HG02763 (cell line): ENCODE measurements around the gene AKAP6.
"Not testable (repeated sequence)": the region's sequence is repeated elsewhere in the genome, so short reads cannot be mapped to it uniquely, and the experiment has no call there.

Experiments
- ATAC-seq: cut with Tn5 transposase; IDR thresholded peaks from one replicate; pipeline ENCODE4 v1.9.1; 2021; ENCODE audit warnings: mild to moderate bottlenecking, moderate library complexity; ENCODE audit not compliant: unreplicated experiment

The AKAP6 gene

DNA sequence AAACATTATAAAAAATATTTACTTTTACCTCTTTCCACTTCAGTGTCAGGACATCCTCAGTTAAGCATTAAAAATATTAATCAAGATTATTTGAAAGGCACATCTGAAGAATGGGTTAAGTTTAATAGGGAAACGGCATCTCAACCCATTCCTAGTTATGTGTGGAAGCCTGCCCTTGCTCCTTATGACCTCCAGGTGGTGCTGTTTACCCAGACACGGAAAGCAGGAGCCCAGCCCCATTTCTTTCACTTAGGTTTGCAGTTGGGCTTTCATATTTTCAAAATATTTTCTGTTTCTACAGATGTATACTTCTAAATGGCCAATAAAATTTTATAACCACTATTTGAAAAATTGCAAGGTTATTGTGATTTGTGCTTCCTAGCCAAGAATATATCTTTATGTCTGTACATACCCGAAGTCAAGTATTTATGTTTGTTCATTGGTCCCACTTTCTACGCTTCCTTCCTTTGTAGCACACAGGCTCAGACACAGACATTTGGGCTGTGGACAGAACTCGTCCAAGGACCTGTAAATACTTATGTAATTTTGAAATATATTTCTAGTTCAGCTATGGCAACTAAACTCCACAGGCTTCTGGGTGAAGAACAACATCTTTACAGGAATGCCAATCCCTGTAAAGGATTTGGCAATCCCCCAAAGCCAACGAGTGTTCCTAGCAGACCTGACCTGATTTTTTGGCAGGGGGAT, 247.1 kb downstream of the AKAP6 start:
- ATAC-seq: peak; percentile 54

DNA sequence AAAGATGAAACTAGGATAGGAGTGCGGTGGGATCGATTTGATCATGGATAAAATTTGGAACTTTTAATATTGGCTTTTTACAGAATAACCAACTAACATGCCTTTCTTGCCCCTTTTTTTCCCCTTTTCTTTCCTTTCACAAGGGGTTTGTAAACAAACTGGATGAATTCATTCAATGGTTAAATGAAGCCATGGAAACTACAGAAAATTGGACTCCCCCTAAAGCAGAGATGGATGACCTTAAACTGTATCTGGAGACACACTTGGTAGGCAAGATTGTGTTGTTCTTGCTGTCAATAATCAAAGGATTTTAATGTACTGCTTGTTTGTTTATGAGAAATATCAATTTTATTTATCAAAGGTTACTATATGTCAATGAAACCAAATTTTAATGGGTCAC, 247.9 kb downstream of the AKAP6 start:
- ATAC-seq: no peak

DNA sequence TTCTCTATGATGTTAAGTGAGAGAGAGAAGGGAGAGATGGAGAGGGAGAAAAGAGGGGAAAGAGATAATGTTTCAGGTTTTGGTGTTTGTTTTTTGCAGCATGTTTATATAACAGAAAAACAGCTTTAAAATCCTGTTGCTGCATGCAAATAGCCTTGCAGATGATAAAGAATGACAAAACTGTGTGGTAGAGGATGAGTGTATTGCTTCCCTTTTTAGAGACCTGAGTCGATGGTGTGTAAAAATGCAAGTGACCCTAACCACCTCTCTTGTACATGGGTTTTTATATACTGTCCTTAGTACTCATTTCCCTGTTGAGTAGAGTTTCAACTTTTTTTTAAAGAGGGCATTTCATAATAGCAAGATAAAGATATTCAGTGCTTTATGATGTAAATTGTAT, 249.1 kb downstream of the AKAP6 start:
- peak; percentile 69 for ATAC-seq

DNA sequence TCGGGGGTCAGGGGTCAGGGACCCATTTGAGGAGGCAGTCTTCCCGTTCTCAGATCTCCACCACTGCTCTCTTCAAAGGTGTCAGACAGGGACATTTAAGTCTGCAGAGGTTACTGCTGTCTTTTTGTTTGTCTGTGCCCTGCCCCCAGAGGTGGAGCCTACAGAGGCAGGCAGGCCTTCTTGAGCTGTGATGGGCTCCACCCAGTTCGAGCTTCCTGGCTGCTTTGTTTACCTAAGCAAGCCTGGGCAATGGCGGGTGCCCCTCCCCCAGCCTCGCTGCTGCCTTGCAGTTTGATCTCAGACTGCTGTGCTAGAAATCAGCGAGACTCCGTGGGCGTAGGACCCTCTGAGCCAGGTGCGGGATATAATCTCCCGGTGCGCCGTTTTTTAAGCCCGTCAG, 254.3 kb downstream of the AKAP6 start:
- ATAC-seq: not testable (repeated sequence)

DNA sequence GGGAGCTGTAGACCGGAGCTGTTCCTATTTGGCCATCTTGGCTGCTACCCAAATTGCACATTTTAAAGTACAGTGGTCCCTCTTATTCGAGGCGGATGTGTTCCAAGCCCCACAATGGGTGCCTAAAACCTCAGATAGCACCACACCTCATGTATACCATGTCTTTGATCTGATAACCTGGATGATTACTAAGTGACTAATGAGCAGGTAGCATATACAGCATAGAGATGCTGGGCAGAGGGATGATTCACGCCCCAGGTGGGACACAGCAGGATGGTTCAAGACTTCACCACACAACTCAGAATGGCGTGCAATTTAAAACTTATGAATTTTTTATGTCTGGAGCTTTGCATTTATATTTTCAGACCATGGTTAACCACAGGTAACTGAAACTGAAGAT, 255.0 kb downstream of the AKAP6 start:
- ATAC-seq: no peak

DNA sequence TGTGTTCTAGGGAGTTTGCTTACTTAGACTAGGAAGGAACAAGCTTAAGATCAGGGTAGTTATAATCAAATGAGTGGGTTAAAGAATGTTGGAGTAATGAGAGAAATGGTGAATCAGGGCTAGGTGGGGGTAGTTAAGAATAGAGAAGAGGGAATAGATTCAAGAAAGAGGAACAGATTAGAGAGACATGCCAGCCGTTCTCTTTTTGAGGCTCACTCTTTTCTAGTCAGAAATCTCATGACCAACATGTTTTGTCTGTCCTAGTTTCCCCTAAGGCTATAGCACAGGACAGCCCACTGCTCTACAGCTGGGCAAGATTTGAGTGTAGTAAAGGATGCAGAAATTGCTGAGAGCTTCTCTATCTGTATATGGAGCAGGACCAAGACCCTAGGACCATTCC, 258.4 kb downstream of the AKAP6 start:
- no peak for ATAC-seq

DNA sequence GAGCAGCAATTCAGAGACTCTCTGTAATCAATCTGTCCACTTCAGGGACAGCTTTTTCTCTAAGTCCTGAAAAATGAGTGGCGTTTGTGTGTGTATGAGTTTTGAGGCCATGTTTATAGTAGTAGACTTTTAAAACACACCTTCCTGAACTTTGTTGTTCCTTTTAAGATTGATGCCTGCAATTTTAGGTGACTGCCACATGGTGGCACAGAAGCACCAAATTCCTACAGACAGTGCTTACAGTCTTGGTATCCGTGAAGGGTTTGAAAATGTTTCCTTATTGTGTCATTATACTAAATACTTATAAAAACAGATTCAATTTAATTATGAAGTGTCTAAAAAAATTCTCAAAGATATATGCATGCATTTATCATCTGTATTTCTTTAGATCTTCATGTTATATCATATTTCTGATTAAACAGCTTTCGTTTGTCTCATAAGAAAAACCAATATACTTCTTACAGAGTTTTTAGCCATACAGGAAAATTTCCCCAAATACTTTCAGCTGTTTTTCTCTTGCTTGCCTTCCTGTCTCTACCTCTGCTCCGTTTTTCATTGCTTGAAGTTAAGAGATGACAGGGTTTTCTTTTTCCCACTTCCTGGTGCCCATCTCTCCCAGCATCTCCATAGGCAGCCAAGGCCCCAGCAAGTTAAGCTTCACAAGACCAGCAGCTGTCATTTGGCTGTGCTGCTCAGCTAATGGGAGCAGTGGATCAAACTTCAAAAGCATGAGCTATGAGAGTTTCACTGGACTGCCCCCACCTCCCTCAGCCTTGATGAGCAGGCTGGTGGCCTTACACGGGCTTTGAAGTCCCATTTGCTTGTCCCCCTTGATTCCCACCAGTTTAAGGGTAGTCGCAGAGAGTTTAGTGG, 259.6 kb downstream of the AKAP6 start:
- ATAC-seq: no peak

DNA sequence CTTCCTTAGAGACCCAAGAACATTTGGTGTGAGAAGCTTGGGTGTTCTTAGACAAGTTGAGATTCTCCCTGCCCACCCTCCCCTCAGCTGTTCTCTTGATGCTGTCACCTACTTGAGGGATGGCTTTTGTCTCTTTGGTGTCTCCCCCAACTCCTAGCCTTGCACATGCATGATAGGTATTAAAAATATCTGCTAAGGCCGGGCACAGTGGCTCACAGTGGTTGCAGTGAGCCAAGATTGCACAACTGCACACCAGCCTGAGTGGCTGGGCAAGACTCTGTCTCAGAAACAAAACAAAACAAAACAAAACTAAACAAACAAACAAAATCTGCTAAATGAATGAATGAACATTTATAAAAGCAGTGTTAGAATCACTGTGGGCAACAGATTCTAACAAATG, 261.1 kb downstream of the AKAP6 start:
- no peak for ATAC-seq

DNA sequence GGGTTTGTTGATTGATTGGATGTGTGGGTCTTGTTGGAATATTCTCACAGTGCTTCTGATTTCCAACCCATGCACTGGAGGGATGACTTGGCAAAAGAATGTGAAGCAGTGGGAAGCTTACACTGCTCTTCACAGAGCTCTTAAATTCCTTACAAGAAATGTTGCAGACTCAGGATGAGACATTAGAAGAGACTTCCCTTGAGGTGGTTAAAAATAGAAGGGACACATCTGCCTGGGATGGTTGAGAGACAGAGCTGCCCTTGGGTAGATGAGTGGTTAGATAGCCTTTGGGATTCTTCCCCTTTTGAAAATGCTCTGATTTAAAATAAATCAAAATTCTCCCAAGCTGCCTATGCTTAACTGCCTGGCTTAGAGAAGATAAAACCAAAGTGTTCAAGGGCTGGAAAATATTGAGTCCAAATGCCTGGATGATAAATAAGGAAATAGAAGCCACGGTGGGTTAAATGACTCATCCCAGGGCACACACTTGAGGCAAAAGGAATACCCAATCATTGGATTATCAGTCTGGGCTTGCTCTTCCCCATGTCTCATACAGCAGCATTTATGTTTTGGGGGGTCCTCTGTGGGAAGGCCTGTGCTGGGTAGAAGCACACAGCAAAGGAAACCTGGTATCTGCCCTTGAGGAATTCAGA, 264.3 kb downstream of the AKAP6 start:
- ATAC-seq: no peak

DNA sequence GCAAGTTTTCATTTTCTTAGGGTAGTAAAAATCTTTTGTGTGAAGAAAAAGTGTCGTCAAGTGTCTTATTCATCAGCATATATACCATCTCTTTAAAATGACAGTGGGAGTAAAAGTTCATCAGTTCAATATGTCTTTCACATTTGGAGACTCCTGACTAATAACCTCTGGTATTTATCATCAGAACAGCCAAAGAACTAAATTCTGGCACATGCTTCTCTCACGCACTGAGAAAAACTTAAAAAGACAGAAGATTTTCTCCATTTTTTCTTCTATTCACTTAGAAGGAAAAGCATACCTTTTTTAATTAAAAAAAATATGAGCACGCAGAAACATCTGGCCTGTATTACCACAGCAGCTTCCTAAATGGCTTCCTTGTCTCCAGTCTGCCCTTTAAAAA, 265.7 kb downstream of the AKAP6 start:
- no peak for ATAC-seq

DNA sequence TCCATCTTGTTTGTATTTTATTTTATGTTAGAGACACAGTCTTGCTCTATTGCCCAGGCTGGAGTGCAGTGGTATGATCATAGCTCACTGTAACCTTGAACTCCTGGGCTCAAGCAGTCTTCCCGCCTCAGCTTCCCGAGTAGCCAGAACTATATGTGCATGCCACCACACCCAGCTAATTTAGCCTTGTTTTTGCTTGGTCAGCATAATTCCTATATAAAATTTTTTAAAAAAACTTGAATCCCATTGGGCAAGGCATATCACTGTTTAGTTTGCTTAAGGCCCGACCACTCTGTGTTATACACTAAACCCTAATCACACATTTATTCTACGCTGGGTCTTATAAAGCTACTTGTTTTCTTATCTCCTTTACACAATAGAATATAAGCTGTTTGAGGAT, 266.4 kb downstream of the AKAP6 start:
- no peak for ATAC-seq

DNA sequence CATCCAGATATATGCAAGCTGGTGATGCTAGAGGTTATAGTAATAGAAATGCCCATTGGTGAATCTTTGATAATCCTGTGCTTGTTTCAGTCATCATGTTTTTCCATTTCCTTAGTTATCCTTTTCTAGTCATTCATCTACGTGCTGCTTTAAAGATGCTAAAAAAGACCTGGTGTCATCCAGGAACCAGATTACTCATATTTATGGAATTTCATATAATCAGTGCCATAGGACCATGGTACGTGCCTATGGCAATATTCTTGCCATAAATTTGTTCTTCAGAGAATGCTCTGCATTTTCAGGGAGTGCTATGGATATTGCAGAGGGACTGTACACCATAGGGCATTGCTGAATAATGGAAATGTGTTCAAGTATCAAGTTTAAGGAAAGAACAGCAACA, 267.3 kb downstream of the AKAP6 start:
- no peak for ATAC-seq

DNA sequence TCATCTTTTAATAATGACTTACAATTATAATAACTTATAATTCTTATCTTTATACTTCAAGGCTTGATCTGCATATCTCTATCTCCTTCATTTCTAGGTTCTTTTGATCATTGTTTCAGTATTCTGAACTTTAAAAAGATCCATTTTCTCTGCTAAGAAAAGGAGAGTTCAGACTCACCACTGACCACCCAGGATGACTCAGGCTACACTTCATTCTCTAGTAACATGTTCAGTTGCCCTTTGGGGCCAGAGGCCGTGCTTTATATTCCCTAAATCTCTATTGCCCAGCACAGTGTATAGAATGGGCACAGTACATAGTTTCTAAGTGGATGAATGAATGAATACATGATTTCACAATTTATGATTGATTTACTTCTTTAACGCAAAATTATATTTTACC, 268.7 kb downstream of the AKAP6 start:
- no peak for ATAC-seq

DNA sequence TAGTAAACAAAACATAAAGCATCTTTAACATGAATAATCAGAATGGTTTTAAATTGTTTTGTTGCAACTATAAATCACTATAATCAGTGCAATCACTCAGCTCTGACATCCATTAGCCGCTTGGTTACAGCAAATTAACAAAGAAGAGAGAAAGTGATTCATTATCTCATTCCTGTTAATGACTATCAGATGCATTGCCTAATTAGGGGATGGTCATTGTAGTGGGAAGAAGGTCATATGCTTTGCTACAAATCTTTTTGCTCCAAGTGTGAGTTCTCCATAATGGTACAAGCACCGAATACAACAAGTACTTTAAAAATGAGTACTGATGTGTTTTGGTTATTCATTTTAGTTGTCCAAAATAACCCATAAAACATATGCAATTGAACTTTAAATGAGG, 272.0 kb downstream of the AKAP6 start:
- ATAC-seq: no peak

DNA sequence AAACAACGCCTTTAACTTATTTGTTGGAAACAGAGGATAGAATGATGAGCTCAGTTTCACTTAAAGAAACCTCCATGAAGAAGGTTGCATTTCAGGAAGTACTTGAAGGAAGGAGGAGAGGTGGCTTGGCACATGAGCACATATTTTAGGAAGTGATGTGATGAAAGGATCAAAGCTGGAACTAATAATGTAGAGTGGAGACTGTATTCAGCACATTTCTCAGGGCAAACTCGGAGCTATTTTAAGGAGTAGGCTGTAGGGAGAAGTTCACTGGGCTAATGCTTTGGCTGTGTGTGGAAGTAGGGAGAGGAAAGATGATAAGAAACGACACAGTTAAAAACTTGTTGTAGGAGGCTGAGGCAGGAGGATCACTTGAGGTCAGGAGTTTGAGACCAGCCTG, 272.8 kb downstream of the AKAP6 start:
- no peak for ATAC-seq

DNA sequence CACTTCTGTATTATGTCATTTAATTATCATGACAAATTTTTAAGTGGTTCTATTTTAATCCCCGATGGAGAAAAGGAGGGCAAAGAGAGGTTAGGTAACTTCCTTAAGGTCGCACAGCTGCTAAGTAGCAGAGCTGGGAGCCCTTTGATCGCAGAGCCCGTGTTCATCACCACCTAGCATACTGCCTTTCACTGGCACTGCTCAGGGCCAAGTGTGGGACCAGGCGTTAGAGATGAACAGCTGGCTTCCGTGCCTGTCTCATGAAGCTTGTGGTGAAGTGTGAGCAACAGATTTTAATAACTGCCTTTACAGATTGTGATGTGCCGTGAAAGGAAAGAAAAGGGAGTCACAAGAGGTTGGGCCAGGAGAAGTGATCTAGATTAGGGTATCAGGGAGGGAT, 273.6 kb downstream of the AKAP6 start:
- no peak for ATAC-seq

DNA sequence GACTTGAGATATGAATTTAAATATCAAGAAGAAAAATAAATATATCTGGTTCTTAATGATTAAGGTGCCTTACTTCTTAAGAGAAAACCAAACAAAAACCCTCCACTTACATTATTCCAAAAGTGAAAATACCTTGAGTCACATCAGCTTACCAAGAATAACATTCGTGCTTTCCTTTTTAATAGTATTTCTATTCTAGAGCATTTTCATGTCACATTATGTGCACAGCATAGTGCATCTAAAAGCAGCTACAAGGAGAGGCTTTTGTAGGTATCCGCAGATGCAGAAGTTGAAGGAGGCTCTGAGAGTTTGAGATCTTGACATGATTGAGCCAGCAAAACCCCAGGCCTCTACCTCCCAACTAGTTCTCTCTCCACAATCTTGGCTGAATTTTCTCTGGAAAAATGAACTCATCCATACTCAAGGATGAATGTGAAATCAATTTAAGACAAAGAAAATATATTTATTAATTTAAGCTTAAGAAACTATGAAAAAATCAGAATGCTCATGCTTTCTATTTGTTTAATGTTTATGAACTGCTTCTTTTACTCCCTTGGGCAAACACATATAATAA, 275.0 kb downstream of the AKAP6 start:
- ATAC-seq: no peak

DNA sequence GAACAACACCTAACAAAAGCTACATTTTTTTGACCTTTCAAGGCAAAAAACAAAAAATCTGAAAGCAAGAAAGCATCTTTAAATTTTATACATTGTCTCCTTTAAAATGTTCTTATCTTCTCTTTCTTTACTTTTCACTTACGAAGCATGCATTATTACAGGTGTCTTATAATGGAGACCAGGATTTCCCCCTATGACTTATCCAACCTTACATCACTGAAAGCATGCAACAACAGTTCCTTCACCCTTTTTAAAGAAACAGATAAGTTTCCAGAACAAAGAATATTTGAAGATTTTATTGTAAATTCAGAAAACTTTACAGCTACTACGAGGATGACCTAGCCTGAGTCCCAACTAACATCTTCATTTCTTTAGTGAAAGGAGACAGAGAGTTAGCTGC, 277.2 kb downstream of the AKAP6 start:
- ATAC-seq: no peak

DNA sequence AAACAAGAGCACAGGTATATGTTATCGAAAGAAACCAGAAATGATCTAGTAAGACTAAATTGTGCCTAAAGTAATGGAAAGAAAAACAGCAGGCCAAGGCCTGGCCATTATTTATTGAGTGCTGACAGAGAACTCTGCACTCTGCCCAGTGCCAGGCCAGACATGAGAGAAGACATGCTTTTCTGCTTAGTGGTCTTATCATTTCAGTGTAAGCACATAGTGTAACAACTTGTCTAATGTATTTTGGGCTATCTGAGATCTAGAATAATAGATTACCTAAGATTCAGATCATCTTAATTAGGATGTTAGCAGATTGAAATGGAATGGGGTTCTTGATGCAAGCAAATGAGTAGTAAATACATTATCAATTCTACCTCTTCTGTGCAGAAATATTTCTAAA, 278.3 kb downstream of the AKAP6 start:
- no peak for ATAC-seq

DNA sequence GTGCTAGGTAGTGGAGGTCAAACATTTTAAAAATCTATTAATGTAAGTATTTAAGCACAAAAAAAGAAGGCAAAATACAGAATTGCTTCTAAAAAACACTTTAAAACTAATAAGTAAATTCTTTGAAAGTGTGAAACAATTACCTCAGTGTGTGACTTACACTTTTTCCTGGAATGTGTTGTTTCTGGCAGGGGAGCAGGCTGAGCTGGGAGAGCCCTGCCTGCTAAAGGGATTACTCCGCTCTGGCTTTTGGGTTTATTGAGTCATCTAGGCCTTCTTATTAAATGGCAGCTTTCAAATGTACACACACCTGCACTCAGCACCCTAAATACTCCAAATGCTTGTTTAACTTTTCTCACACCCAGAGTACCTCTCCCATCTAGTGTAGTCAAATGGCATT, 279.8 kb downstream of the AKAP6 start:
- ATAC-seq: no peak

DNA sequence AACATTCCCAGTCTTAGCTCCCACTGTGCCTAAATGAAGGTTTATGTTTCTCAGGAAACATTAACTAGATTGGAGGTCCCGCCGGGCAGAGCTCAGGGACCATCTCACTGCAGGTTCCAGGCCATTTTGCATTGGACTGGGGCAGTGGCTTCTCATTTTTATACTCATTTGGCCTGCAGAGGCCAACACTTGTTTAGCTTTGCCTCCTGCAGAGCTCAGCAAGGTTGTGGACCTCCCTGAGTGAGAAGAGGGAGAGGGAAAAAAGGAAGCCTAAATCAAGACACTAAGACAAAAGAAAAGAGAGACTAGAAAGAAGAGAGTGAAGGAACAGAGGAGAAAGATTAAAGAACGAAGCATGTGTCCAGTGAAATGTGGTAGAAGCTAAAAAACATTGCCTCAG, 280.3 kb downstream of the AKAP6 start:
- no peak for ATAC-seq

DNA sequence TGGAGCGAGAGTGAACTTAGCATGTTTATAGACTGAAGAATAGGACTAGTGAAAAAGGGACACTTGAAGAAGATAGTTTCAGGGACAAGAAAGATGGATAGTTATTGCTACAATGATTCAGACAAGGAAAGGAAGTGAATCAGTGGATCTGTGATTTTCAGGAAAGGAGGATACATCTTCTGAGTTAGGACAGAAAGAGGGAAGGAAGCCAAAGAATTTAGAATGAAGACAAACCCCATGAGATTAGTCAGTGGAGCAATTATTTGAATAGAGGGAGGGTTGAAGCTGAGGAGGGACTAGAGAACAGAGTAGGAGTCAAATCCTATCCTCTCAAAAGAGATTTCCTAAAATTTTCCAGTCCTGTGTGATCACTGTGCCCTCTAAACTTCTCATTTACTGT, 282.7 kb downstream of the AKAP6 start:
- no peak for ATAC-seq
